Adrenal gland (tissue), 5 donors: Measurements from ENCODE around the gene SMAD3.

Source experiments
- CTCF ChIP-seq, 6 experiments: fragments of 450-650 bp in 4 of 6; fragments of 200-600 bp in 2 of 6; sonication (generic) in 1 of 6; IDR thresholded peaks; 1 replicate in 5 of 6; 2 replicates in 1 of 6; pipeline versions ENCODE4 v1.5.1 to v1.8.0; 2016 to 2021; ENCODE audit warnings: antibody characterized with exemption in 6 of 6, mild to moderate bottlenecking in 2 of 6, moderate library complexity in 1 of 6
- POLR2A ChIP-seq, 2 donors: fragments of 450-650 bp; IDR thresholded peaks; one replicate each; pipeline ENCODE4 v1.6.1; 2017; ENCODE audit warnings: antibody characterized with exemption in 2 of 2, mild to moderate bottlenecking in 2 of 2, moderate library complexity in 1 of 2
- donor health status: DM: no; HTN: no; CAD: no.

GRCh38 chr15:67190326-67190725, 124.9 kb downstream of the SMAD3 start:
- TF ChIP-seq POLR2A (IDR thresholded peaks at IDR 0.05) (no peak), CTCF (IDR thresholded peaks at IDR 0.05) (no peak)
